Measurements from ENCODE around the gene CNOT6L. TPM values are rescaled to one million over a fixed set of nuclear protein-coding genes. Genes with fewer than 3 reads are reported as not detected.

Gene CNOT6L
- total and polyA plus RNA-seq, 5 donors = 3.6 to 27.1 (median 22.4) TPM

- ATAC-seq = peak in 1 of 2 donors; percentile 35
- WGBS = 37% methylated on average over 1 of the region's 1 CpG
- peaks cover 11% of the 10 kb centered on the region for H3K4me1 ChIP-seq (ENCODE audit: control insufficient read depth, insufficient read depth, low read length)
Measured at GRCh38 chr4:77801260-77801608, 17.9 kb downstream of the CNOT6L start.

DNA sequence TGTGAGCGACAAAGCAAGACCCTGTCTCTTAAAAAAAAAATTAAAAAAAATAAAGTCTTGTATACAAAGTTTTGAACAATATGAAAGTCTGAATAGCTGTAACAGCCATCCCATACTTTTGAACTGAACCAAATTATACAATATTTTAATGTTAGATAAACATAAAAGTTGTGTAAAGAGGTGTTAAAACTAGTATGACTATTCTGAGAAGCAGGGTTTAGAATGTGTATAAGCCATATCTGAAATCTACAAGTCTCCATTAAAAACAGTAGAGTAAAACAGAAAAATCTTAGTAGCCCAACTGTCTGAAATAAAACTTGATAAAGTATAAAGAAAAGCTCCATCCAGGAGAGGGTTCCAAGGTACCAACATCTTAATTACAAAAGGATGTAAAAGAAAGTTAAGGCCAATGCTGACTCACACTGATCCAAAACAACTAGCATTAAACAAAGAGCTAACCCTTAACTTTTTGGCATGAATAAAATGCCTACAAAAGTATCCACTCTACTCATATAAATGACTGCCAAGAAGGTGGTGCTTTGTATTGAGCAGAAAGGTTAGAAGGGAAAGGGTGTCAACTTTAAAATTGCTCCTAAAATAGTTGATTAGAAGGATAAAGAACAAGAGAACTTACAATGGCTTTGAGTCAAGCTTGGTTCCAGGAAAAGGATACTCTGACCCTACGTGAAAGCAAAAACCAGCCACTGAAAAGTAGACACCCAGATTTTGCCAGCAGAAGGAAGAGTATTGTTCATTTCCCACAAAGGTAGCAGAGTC is 18.5 kb downstream of the CNOT6L start:
- Histone ChIP-seq H3K4me3 (ENCODE audit: low read length) (no peak overlapping the region), H3K9me3 (ENCODE audit: control insufficient read depth, low read length) (no peaks in the 10 kb centered on the region), H3K27me3 (ENCODE audit: control insufficient read depth, insufficient read depth) (no peaks in the 10 kb centered on the region), H3K4me1 (ENCODE audit: control insufficient read depth, insufficient read depth, low read length) (peaks cover 12% of the 10 kb centered on the region), H3K27ac (ENCODE audit: low read length) (no peak overlapping the region)
- WGBS = 50% methylated on average over 2 of the region's 2 CpGs
- intact Hi-C loops (cut with DNase I) = loop anchor here in 1 of 4 donors (10.0 kb wide), 1 partner anchor 66 kb away; no protein-coding TSS in a partner anchor
- DNase-seq (no peak), ATAC-seq (peak; percentile 80 to 95)

More at GRCh38 chr4:77801260-77801608, 17.9 kb downstream of the CNOT6L start:
- intact Hi-C loops (cut with DNase I) = loop anchor here in 1 of 4 donors (10.0 kb wide), 1 partner anchor 66 kb away; no protein-coding TSS in a partner anchor
- H3K4me3 ChIP-seq (ENCODE audit: low read length) = no peak overlapping the region
- no peak overlapping the region for H3K27ac ChIP-seq (ENCODE audit: low read length)
- no peaks in the 10 kb centered on the region for H3K27me3 ChIP-seq (ENCODE audit: control insufficient read depth, insufficient read depth)
- no peaks in the 10 kb centered on the region for H3K9me3 ChIP-seq (ENCODE audit: control insufficient read depth, low read length)
- no peak for DNase-seq

DNA sequence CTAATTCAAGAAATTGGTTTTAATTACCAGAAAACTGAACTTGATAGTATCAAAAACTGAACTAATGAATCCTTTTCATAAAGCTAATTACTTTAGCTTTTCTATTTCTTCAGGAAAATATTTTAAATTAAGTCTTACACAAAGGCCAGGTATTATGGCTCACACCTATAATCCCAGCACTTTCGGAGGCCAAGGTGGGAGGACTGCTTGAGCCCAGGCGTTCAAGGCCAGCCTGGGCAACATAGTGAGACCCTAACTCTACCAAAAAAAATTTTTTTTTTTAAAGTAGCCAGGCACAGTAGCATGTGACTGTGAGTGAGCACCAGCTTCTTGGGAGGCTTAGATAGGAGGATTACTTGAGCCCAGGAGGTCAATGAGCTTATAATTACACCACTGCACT is 19.1 kb downstream of the CNOT6L start:
- no peaks in the 10 kb centered on the region for H3K27me3 ChIP-seq (ENCODE audit: control insufficient read depth, insufficient read depth)
- no peak overlapping the region for H3K27ac ChIP-seq (ENCODE audit: low read length)
- H3K4me1 ChIP-seq (ENCODE audit: control insufficient read depth, insufficient read depth, low read length) = peaks cover 12% of the 10 kb centered on the region
- 98% methylated on average over 2 of the region's 2 CpGs for WGBS
- H3K9me3 ChIP-seq (ENCODE audit: control insufficient read depth, low read length) = no peaks in the 10 kb centered on the region
- intact Hi-C loops (cut with DNase I) = loop anchor here in 1 of 4 donors (10.0 kb wide), 1 partner anchor 65 kb away; no protein-coding TSS in a partner anchor
- no peak overlapping the region for H3K4me3 ChIP-seq (ENCODE audit: low read length)
- DNase-seq (no peak), ATAC-seq (no peak)

GRCh38 chr4:77798385-77798784 is 20.8 kb downstream of the CNOT6L start:
- Histone ChIP-seq H3K4me1 (ENCODE audit: control insufficient read depth, insufficient read depth, low read length) (peaks cover 12% of the 10 kb centered on the region), H3K4me3 (ENCODE audit: low read length) (no peak overlapping the region), H3K27me3 (ENCODE audit: control insufficient read depth, insufficient read depth) (no peaks in the 10 kb centered on the region), H3K27ac (ENCODE audit: low read length) (no peak overlapping the region), H3K9me3 (ENCODE audit: control insufficient read depth, low read length) (no peaks in the 10 kb centered on the region)
- DNase-seq (no peak), ATAC-seq (no peak)
- WGBS = 90% methylated on average over 5 of the region's 5 CpGs
- intact Hi-C loops (cut with DNase I) = no loop called here

- no peaks in the 10 kb centered on the region for H3K9me3 ChIP-seq (ENCODE audit: control insufficient read depth, low read length)
- intact Hi-C loops (cut with DNase I) = no loop called here
- no peaks in the 10 kb centered on the region for H3K27me3 ChIP-seq (ENCODE audit: control insufficient read depth, insufficient read depth)
- no peak overlapping the region for H3K27ac ChIP-seq (ENCODE audit: low read length)
- H3K4me3 ChIP-seq (ENCODE audit: low read length) = no peak overlapping the region
- DNase-seq = no peak
- peaks cover 12% of the 10 kb centered on the region for H3K4me1 ChIP-seq (ENCODE audit: control insufficient read depth, insufficient read depth, low read length)
- no peak for ATAC-seq
Measured at GRCh38 chr4:77797239-77797638, 21.9 kb downstream of the CNOT6L start.

GRCh38 chr4:77795326-77795725 is 23.8 kb downstream of the CNOT6L start:
- H3K4me3 ChIP-seq (ENCODE audit: low read length) = no peak overlapping the region
- no peak for ATAC-seq
- no peak for DNase-seq
- no peak overlapping the region for H3K27ac ChIP-seq (ENCODE audit: low read length)
- H3K27me3 ChIP-seq (ENCODE audit: control insufficient read depth, insufficient read depth) = no peaks in the 10 kb centered on the region
- peaks cover 8% of the 10 kb centered on the region for H3K4me1 ChIP-seq (ENCODE audit: control insufficient read depth, insufficient read depth, low read length)
- intact Hi-C loops (cut with DNase I) = no loop called here
- no peaks in the 10 kb centered on the region for H3K9me3 ChIP-seq (ENCODE audit: control insufficient read depth, low read length)
- WGBS = 98% methylated on average over 1 of the region's 1 CpG

- H3K9me3 ChIP-seq (ENCODE audit: control insufficient read depth, low read length) = no peaks in the 10 kb centered on the region
- 75% methylated on average over 1 of the region's 1 CpG for WGBS
- peaks cover 3% of the 10 kb centered on the region for H3K4me1 ChIP-seq (ENCODE audit: control insufficient read depth, insufficient read depth, low read length)
- H3K27ac ChIP-seq (ENCODE audit: low read length) = no peak overlapping the region
- H3K27me3 ChIP-seq (ENCODE audit: control insufficient read depth, insufficient read depth) = no peaks in the 10 kb centered on the region
- intact Hi-C loops (cut with DNase I) = no loop called here
- ATAC-seq = no peak
- H3K4me3 ChIP-seq (ENCODE audit: low read length) = no peak overlapping the region
- DNase-seq = no peak
Measured at GRCh38 chr4:77790146-77790545, 29.0 kb downstream of the CNOT6L start.

- WGBS = 93% methylated on average over 2 of the region's 2 CpGs
- Histone ChIP-seq H3K27ac (ENCODE audit: low read length) (no peak overlapping the region), H3K4me1 (ENCODE audit: control insufficient read depth, insufficient read depth, low read length) (peaks cover 5% of the 10 kb centered on the region), H3K4me3 (ENCODE audit: low read length) (no peak overlapping the region), H3K27me3 (ENCODE audit: control insufficient read depth, insufficient read depth) (no peaks in the 10 kb centered on the region), H3K9me3 (ENCODE audit: control insufficient read depth, low read length) (no peaks in the 10 kb centered on the region)
- ATAC-seq (no peak), DNase-seq (no peak)
- intact Hi-C loops (cut with DNase I) = no loop called here
Measured at GRCh38 chr4:77788990-77789389, 30.2 kb downstream of the CNOT6L start.

DNA sequence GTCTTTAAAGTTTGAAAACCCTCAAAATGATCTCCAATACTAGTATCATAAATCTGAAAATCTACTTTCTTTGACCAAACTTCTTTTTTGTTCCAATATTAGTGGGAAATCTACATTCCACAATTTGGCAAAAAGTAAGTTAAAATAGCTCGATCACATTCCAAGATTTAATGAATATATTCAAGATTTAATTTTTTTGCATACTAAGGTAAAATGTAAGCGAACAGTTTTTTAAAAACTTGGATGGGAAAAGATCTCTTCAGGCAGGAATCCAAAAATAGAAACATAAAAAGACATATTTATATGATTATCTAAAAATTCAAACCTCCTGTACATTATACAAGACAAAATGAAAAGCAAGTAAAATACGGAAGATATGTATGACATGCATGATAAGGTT is 31.2 kb downstream of the CNOT6L start:
- ATAC-seq (no peak), DNase-seq (no peak)
- H3K9me3 ChIP-seq (ENCODE audit: control insufficient read depth, low read length) = no peaks in the 10 kb centered on the region
- intact Hi-C loops (cut with DNase I) = no loop called here
- H3K4me3 ChIP-seq (ENCODE audit: low read length) = no peak overlapping the region
- H3K27ac ChIP-seq (ENCODE audit: low read length) = no peak overlapping the region
- 82% methylated on average over 3 of the region's 3 CpGs for whole genome bisulfite sequencing
- H3K27me3 ChIP-seq (ENCODE audit: control insufficient read depth, insufficient read depth) = no peaks in the 10 kb centered on the region
- peaks cover 5% of the 10 kb centered on the region for H3K4me1 ChIP-seq (ENCODE audit: control insufficient read depth, insufficient read depth, low read length)

DNA sequence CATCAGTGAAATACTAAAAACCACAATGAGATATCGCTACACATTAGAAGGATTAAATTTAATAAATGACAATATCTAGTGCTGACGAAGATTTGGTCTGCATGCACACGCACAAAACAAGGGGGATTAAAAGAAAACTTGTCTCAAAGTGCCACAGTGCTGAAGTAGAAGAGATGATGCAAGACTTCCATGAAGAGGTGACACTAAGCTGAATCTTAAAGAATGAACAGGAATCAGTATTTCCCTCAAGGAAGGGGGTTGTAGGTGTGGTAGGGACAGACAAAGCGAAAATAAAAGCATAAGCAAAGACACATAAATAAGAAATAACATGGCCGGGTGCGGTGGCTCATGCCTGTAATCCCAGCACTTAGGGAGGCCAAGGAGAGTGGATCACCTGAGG is 33.5 kb downstream of the CNOT6L start:
- DNase-seq = no peak
- Histone ChIP-seq H3K4me3 (ENCODE audit: low read length) (no peak overlapping the region), H3K4me1 (ENCODE audit: control insufficient read depth, insufficient read depth, low read length) (peaks cover 6% of the 10 kb centered on the region), H3K9me3 (ENCODE audit: control insufficient read depth, low read length) (no peaks in the 10 kb centered on the region), H3K27ac (ENCODE audit: low read length) (no peak overlapping the region), H3K27me3 (ENCODE audit: control insufficient read depth, insufficient read depth) (no peaks in the 10 kb centered on the region)
- ATAC-seq = no peak
- intact Hi-C loops (cut with DNase I) = no loop called here
- WGBS = 97% methylated on average over 6 of the region's 6 CpGs

- H3K4me3 ChIP-seq (ENCODE audit: low read length) = no peak overlapping the region
- intact Hi-C loops (cut with DNase I) = no loop called here
- 58% methylated on average over 6 of the region's 6 CpGs for WGBS
- ATAC-seq = no peak
- DNase-seq = no peak
- H3K4me1 ChIP-seq (ENCODE audit: control insufficient read depth, insufficient read depth, low read length) = peaks cover 4% of the 10 kb centered on the region
- H3K27me3 ChIP-seq (ENCODE audit: control insufficient read depth, insufficient read depth) = no peaks in the 10 kb centered on the region
- H3K27ac ChIP-seq (ENCODE audit: low read length) = no peak overlapping the region
- no peaks in the 10 kb centered on the region for H3K9me3 ChIP-seq (ENCODE audit: control insufficient read depth, low read length)
Measured at GRCh38 chr4:77783895-77784294, 35.3 kb downstream of the CNOT6L start.

All from right cardiac atrium (tissue), 5 donors.